GDM1 (cell line): ENCODE results near the gene MCF2L.

Experiments
- DNase-seq: peaks from one replicate; lab custom pipeline; 2025; lab: John Stamatoyannopoulos, UW

The MCF2L gene

GRCh38 chr13:112943309-112944125 lies 25.5 kb upstream of the MCF2L start:
- DNase-seq = no peak

GRCh38 chr13:112947796-112948195 lies 21.2 kb upstream of the MCF2L start:
- no peak for DNase-seq

GRCh38 chr13:112951674-112952371 lies 17.2 kb upstream of the MCF2L start:
- no peak for DNase-seq

- no peak for DNase-seq
Observed at GRCh38 chr13:112952759-112953551, 16.1 kb upstream of the MCF2L start.

- DNase-seq = no peak
Observed at GRCh38 chr13:112953591-112954487, 15.2 kb upstream of the MCF2L start.

GRCh38 chr13:112954488-112955270 lies 14.3 kb upstream of the MCF2L start:
- no peak for DNase-seq

- no peak for DNase-seq
Observed at GRCh38 chr13:112955271-112955937, 13.6 kb upstream of the MCF2L start.

GRCh38 chr13:112955956-112956355 lies 13.1 kb upstream of the MCF2L start:
- DNase-seq = no peak

GRCh38 chr13:112956571-112957294 lies 12.3 kb upstream of the MCF2L start:
- DNase-seq = no peak

- no peak for DNase-seq
Observed at GRCh38 chr13:112957295-112957677, 11.7 kb upstream of the MCF2L start.

GRCh38 chr13:112958127-112958989 lies 10.7 kb upstream of the MCF2L start:
- DNase-seq = no peak

- no peak for DNase-seq
Observed at GRCh38 chr13:112959206-112959605, 9.8 kb upstream of the MCF2L start.

GRCh38 chr13:112959701-112960542 lies 9.1 kb upstream of the MCF2L start:
- no peak for DNase-seq

GRCh38 chr13:112960706-112961105 lies 8.3 kb upstream of the MCF2L start:
- DNase-seq = no peak

GRCh38 chr13:112961457-112962369 lies 7.3 kb upstream of the MCF2L start:
- no peak for DNase-seq

GRCh38 chr13:112962396-112962795 lies 6.6 kb upstream of the MCF2L start:
- DNase-seq = no peak
